Right forelimb (tissue), 1 donor: ENCODE results near the gene EGFLAM.

Source experiments
- DNase-seq: peaks from one replicate; pipeline ENCODE4 v3.0.0-alpha.2; 2018

The EGFLAM gene

GRCh38 chr5:38267372-38267771 is 9.0 kb downstream of the EGFLAM start:
- DNase-seq = no peak

- no peak for DNase-seq
These were observed 15.3 kb downstream of the EGFLAM start for GRCh38 chr5:38273626-38274025.

- no peak for DNase-seq
These were observed 16.0 kb downstream of the EGFLAM start for GRCh38 chr5:38274370-38274769.

- no peak for DNase-seq
These were observed 26.0 kb downstream of the EGFLAM start for GRCh38 chr5:38284384-38284783.

- no peak for DNase-seq
These were observed 26.9 kb downstream of the EGFLAM start for GRCh38 chr5:38285226-38285625.

GRCh38 chr5:38286002-38286401 is 27.6 kb downstream of the EGFLAM start:
- no peak for DNase-seq

GRCh38 chr5:38287124-38287523 is 28.8 kb downstream of the EGFLAM start:
- DNase-seq = no peak

GRCh38 chr5:38289457-38289856 is 31.1 kb downstream of the EGFLAM start:
- DNase-seq = no peak

- DNase-seq = no peak
These were observed 31.8 kb downstream of the EGFLAM start for GRCh38 chr5:38290028-38290653.

- no peak for DNase-seq
These were observed 33.0 kb downstream of the EGFLAM start for GRCh38 chr5:38291355-38291754.

- DNase-seq = no peak
These were observed 33.9 kb downstream of the EGFLAM start for GRCh38 chr5:38292228-38292627.

- no peak for DNase-seq
These were observed 37.4 kb downstream of the EGFLAM start for GRCh38 chr5:38295751-38296150.

- no peak for DNase-seq
These were observed 39.7 kb downstream of the EGFLAM start for GRCh38 chr5:38297830-38298608.

- no peak for DNase-seq
These were observed 41.2 kb downstream of the EGFLAM start for GRCh38 chr5:38299585-38299984.

GRCh38 chr5:38305148-38305547 is 46.8 kb downstream of the EGFLAM start:
- no peak for DNase-seq

- DNase-seq = no peak
These were observed 49.5 kb downstream of the EGFLAM start for GRCh38 chr5:38307845-38308244.

GRCh38 chr5:38316544-38317224 is 58.3 kb downstream of the EGFLAM start:
- DNase-seq = no peak

GRCh38 chr5:38317868-38318267 is 59.5 kb downstream of the EGFLAM start:
- no peak for DNase-seq

GRCh38 chr5:38319491-38319890 is 61.1 kb downstream of the EGFLAM start:
- no peak for DNase-seq

- DNase-seq = no peak
These were observed 63.6 kb downstream of the EGFLAM start for GRCh38 chr5:38321978-38322377.

GRCh38 chr5:38323645-38324295 is 65.4 kb downstream of the EGFLAM start:
- DNase-seq = no peak

GRCh38 chr5:38329132-38329715 is 70.9 kb downstream of the EGFLAM start:
- no peak for DNase-seq

- no peak for DNase-seq
These were observed 71.8 kb downstream of the EGFLAM start for GRCh38 chr5:38330207-38330606.
